HL-60 (cell line): ENCODE measurements around the gene OR5AP2.
"Not testable (repeated sequence)": the region's sequence is repeated elsewhere in the genome, so short reads cannot be mapped to it uniquely, and the experiment has no call there.

Experiments
- DNase-seq, 2 experiments: peaks; one replicate each; pipeline ENCODE4 v3.0.0-alpha.2; 2010 to 2020; ENCODE audit warnings: low read depth in 1 of 2, low spot score in 1 of 2
- H3K27ac ChIP-seq: fragments of 250-450 bp; sonication (Bioruptor Pico); replicated peaks from 2 replicates; pipeline ENCODE4 v1.5.1; 2020; ENCODE audit warnings: mild to moderate bottlenecking, moderate library complexity
- H3K27me3 ChIP-seq: fragments of 250-450 bp; sonication (Bioruptor Pico); 2 replicates; pipeline ENCODE4 v1.5.1; 2021; ENCODE audit warnings: mild to moderate bottlenecking, moderate library complexity; ENCODE audit not compliant: insufficient read depth, poor library complexity, severe bottlenecking
- H3K4me3 ChIP-seq: replicated peaks from 2 replicates; pipeline ENCODE4 v1.5.1; 2011; ENCODE audit warnings: mild to moderate bottlenecking, control low read depth, low read length; ENCODE audit not compliant: insufficient read depth
- CTCF ChIP-seq: IDR thresholded peaks from one replicate; pipeline ENCODE4 v1.5.1; 2011; ENCODE audit warnings: low read length, control low read depth, inconsistent platforms; ENCODE audit not compliant: insufficient read depth
- GABPA ChIP-seq: IDR thresholded peaks from 2 replicates; pipeline ENCODE4 v1.6.1; 2012; ENCODE audit warnings: low read depth
- POLR2AphosphoS5 ChIP-seq: IDR thresholded peaks from 2 replicates; pipeline ENCODE4 v1.6.1; 2012; ENCODE audit warnings: low read depth
- REST ChIP-seq: IDR thresholded peaks from 2 replicates; pipeline ENCODE4 v1.6.1; 2012; ENCODE audit warnings: low read depth; ENCODE audit not compliant: insufficient replicate concordance
- SPI1 ChIP-seq: IDR thresholded peaks from 2 replicates; pipeline ENCODE4 v1.6.1; 2012; ENCODE audit warnings: low read depth, mild to moderate bottlenecking, borderline replicate concordance
- long read RNA-seq: library from polyadenylated mRNA; unstranded; transcript quantifications from one replicate; pipeline ENCODE4 v2.0.0, GENCODE V29; 2020

Gene OR5AP2
- long read RNA-seq, result 0 reads

- H3K4me3 ChIP-seq, result no peak within 1 kb of the TSS
- H3K27me3 ChIP-seq, result no peaks in the 10 kb centered on the region
- no peak for DNase-seq
- H3K27ac ChIP-seq, result no peak within 1 kb of the TSS
- TF ChIP-seq SPI1, result no peak
- no peak for TF ChIP-seq GABPA
- no peak for TF ChIP-seq POLR2AphosphoS5
- TF ChIP-seq REST, result no peak
- no peak for TF ChIP-seq CTCF
Measured at GRCh38 chr11:56642339-56642738, at the start of gene OR5AP2. OR5AP2 (minus strand) TSS chr11:56642439; CDS start chr11:56642439, 0 bp downstream.

- H3K27me3 ChIP-seq, DNase-seq: not testable (repeated sequence)
Measured at GRCh38 chr11:56691179-56691578, 48.9 kb upstream of the OR5AP2 start.

DNA sequence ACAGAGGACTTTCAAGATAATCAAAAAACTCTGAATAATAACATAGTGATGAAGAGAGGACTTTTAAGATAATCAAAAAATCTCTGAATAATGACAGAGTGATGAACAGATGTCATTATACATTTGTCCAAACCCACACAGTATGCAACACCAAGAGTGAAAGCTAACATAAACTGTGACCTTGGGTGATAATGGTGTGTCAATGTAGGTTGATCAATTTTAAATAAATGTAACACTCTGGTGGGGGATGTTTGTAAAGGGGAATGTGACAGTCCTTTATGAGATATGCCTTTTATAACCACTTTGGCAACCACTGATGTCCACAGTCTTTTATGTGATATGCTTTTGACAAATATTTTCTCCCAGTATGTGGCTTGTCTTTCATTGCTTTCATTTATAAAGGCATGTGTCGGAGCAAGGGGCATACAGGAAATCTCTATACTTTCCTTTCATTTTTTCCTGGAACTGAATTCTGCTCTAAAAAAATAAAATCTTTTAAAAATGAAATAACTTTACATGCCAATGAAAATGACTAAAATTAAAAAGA, 46.4 kb upstream of the OR5AP2 start:
- no peak for DNase-seq
- Histone ChIP-seq H3K27me3 (no peaks in the 10 kb centered on the region), H3K4me3 (no peak overlapping the region), H3K27ac (no peak overlapping the region)
- TF ChIP-seq CTCF (no peak), POLR2AphosphoS5 (no peak), REST (no peak), GABPA (no peak), SPI1 (no peak)

More at GRCh38 chr11:56691179-56691578, 48.9 kb upstream of the OR5AP2 start:
- not testable (repeated sequence) for H3K4me3 ChIP-seq, H3K27ac ChIP-seq

DNA sequence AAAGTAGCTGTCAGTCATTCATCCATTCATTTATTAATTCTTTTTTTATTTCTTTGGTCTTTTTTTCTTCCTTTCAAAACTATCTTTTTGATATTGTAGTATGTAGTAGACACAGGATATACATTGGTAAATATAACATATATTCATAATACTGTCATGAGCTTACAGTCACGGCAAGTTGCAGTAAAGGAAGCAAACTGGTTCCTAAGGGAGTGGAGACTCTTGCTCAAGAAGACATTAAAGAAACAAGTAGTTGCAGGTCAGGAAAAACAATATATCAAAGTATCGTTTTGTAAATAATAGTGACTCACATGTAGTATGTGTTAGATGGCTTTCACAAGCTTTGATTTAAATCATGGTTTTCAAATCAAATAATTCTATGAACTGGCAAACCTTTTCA, 28.7 kb upstream of the OR5AP2 start:
- DNase-seq, result no peak
- no peak overlapping the region for H3K27ac ChIP-seq
- H3K27me3 ChIP-seq, result peaks cover 2% of the 10 kb centered on the region
- no peak overlapping the region for H3K4me3 ChIP-seq
- TF ChIP-seq GABPA (no peak), REST (no peak), CTCF (no peak), SPI1 (no peak), POLR2AphosphoS5 (no peak)
